ENCODE results near the gene OR3A1. TPM values are rescaled to one million over a fixed set of nuclear protein-coding genes. Genes with fewer than 3 reads are reported as not detected.
"Not testable (repeated sequence)": the region's sequence is repeated elsewhere in the genome, so short reads cannot be mapped to it uniquely, and the experiment has no call there.

Gene OR3A1
- total RNA-seq: not detected
- long read RNA-seq, donor 1: 0 reads
- long read RNA-seq, donor 2: 0 reads

GRCh38 chr17:3298260-3298659 lies at the start of gene OR3A1:
Gene OR3A1 (minus strand): TSS chr17:3298360. CDS start chr17:3292582, 5,778 bp downstream.
- no peak for DNase-seq (ENCODE audit: low spot score)
- intact Hi-C loops (cut with DNase I): no loop called here

- intact Hi-C loops (cut with DNase I): not testable (repeated sequence)
- peak; percentile 61 for DNase-seq (ENCODE audit: low spot score)
These were observed 44.6 kb upstream of the OR3A1 start for GRCh38 chr17:3342782-3343181.

GRCh38 chr17:3335876-3336275 lies 37.7 kb upstream of the OR3A1 start:
- intact Hi-C loops (cut with DNase I): no loop called here
- DNase-seq (ENCODE audit: low spot score): no peak

- DNase-seq (ENCODE audit: low spot score): no peak
- intact Hi-C loops (cut with DNase I): no loop called here
These were observed 20.2 kb upstream of the OR3A1 start for GRCh38 chr17:3318336-3318735.

GRCh38 chr17:3316836-3317235 lies 18.7 kb upstream of the OR3A1 start:
- no peak for DNase-seq (ENCODE audit: low spot score)
- intact Hi-C loops (cut with DNase I): no loop called here

GRCh38 chr17:3308603-3309002 lies 10.4 kb upstream of the OR3A1 start:
- intact Hi-C loops (cut with DNase I): no loop called here

GRCh38 chr17:3295632-3296031 lies 2.5 kb downstream of the OR3A1 start:
- intact Hi-C loops (cut with DNase I): no loop called here
- DNase-seq (ENCODE audit: low spot score): no peak

More at GRCh38 chr17:3308603-3309002, 10.4 kb upstream of the OR3A1 start:
- no peak for DNase-seq (ENCODE audit: low spot score)

- DNase-seq (ENCODE audit: low spot score); intact Hi-C loops (cut with DNase I): not testable (repeated sequence)
These were observed 4.6 kb downstream of the OR3A1 start for GRCh38 chr17:3293548-3293947.

- intact Hi-C loops (cut with DNase I): no loop called here
- no peak for DNase-seq (ENCODE audit: low spot score)
These were observed 15.3 kb downstream of the OR3A1 start for GRCh38 chr17:3282901-3283300.

GRCh38 chr17:3276126-3276525 lies 22.0 kb downstream of the OR3A1 start:
- intact Hi-C loops (cut with DNase I): no loop called here
- DNase-seq (ENCODE audit: low spot score): no peak

- DNase-seq (ENCODE audit: low spot score): no peak
- intact Hi-C loops (cut with DNase I): no loop called here
These were observed 26.9 kb downstream of the OR3A1 start for GRCh38 chr17:3271072-3271848.

- DNase-seq (ENCODE audit: low spot score): no peak
- intact Hi-C loops (cut with DNase I): no loop called here
These were observed 37.6 kb downstream of the OR3A1 start for GRCh38 chr17:3260600-3260999.

GRCh38 chr17:3260163-3260562 lies 38.0 kb downstream of the OR3A1 start:
- intact Hi-C loops (cut with DNase I): no loop called here
- no peak for DNase-seq (ENCODE audit: low spot score)

- no peak for DNase-seq (ENCODE audit: low spot score)
- intact Hi-C loops (cut with DNase I): no loop called here
These were observed 41.6 kb downstream of the OR3A1 start for GRCh38 chr17:3256575-3256974.

- intact Hi-C loops (cut with DNase I); DNase-seq (ENCODE audit: low spot score): not testable (repeated sequence)
These were observed 49.1 kb downstream of the OR3A1 start for GRCh38 chr17:3249013-3249412.

GRCh38 chr17:3244841-3245240 lies 53.3 kb downstream of the OR3A1 start:
- intact Hi-C loops (cut with DNase I); DNase-seq (ENCODE audit: low spot score): not testable (repeated sequence)

GRCh38 chr17:3241044-3241443 lies 57.1 kb downstream of the OR3A1 start:
- intact Hi-C loops (cut with DNase I); DNase-seq (ENCODE audit: low spot score): not testable (repeated sequence)
